GM12873 (cell line): Measurements from ENCODE around the gene DONSON.

Experiments
- CTCF ChIP-seq: IDR thresholded peaks from 2 replicates; pipeline ENCODE4 v1.5.1; 2012; ENCODE audit warnings: low read depth, mild to moderate bottlenecking, moderate library complexity, low read length, control low read depth; ENCODE audit not compliant: insufficient read depth; ENCODE audit errors: missing control alignments

Gene DONSON

GRCh38 chr21:33543505-33544129 lies 44.9 kb downstream of the DONSON start:
- TF ChIP-seq CTCF = no peak

- TF ChIP-seq CTCF = no peak
Measured at GRCh38 chr21:33542640-33543504, 45.6 kb downstream of the DONSON start, which contains the start of gene SON. Gene SON, plus strand, starts transcription at chr21:33543038. Its CDS starts 55 bp downstream, at chr21:33543093.

DNA sequence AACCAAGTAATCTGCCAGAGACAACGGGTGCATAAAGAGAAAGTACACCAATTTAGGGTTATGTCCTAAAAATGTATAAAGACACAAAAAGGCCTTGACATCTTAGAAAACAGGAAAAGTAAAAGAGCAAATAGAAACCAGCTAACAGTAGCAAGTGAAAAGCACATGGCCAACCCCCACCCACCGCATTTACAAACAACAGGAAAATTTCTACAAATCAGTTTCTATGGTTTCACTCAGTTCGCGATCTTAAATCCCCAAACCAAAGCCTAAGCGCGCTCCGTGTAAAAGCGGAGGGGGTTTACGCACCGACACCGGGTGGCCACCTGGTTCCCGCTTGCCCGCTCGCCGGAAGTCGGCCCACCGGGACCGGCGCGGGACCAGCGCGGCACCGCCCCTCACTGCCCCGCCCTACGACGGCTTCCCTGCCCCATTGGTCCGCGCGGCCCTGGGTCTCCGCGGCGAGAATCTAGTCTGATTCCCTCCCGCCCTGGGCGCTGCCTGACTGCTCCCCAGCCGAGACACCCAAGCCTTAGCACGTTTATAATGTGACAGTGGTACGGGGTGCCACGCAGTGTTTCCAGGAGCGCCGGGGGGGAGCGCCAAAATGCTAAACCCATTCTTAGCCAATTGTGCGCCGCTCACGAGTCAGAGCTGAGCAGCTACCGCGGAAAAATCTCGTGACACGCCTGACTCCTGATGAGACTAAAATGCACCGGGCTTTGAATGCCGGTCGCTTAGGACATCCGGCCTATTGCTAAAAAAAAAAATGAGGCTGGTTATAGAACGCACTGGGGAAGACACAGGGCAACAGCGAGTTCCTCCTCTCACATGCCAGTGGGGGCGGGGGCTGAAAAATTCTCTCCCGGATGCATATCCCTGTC lies 46.5 kb downstream of the DONSON start, which contains the start of gene GART:
Gene GART, minus strand, starts transcription at position 362 of the 884 bp plus-strand sequence. CDS start 2,802 bp downstream, outside the sequence.
- TF ChIP-seq CTCF = no peak

DNA sequence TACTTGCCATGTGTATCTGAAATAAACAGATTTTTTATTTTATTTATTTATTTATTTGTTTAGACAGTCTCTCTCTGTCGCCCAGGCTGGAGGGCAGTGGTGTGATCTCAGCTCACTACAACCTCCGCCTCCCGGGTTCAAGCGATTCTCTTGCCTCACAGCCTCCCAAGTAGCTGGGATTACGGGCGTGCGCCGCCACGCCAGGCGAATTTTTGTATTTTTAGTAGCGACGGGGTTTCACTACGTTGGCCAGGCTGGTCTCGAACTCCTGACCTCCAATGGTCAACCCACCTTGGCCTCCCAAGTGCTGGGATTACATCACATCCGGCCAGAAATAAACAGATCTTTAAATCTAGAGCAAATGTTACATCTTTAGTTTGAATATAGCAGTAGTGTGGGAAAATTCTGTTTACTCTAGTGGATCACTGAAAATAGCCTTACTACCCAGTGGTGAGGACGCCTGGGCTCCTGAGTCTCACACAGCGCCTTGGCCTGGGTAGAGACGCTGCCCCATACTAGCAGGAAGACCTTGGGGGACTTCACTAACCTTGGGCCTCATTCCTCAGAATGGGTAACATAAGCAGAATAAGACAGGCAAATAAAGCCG lies 47.3 kb downstream of the DONSON start:
- TF ChIP-seq CTCF = no peak

DNA sequence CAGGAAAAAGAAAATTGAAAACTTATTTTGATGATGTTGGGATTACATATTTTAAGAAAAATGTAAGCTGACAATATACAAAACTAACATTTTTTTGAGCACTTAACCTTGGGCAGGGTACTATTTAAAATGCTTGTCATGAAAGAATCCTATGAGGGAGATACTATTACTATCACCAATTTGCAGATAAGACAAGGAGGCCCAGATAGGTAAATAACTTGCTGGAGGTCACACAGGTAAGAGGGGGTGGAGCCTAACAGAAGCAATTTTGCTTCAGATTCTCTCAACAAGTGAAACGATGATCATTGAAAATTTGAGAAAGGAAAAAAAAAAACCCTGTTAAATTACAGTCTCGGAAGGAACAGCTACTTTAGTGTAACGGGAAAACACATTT lies 47.8 kb downstream of the DONSON start:
- no peak for TF ChIP-seq CTCF

DNA sequence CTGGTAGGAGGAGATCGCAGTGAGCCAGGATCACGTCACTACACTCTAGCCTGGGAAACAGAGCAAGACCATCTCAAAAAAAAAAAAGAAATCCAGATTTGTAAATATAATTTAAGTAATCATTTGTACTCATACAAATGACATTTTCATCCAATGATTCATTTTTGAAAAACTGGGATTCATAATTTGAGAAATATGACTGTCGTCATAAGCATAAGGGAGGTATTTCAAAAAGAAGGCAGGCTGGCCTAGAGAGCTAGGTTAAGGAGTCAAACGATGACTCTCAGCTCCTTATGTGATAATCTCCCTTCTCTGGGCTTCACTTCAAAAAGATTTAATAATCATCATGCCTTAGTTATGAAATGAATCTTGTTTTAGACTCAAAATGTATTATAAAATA lies 48.9 kb downstream of the DONSON start:
- TF ChIP-seq CTCF = no peak

GRCh38 chr21:33537212-33537611 lies 51.3 kb downstream of the DONSON start:
- no peak for TF ChIP-seq CTCF
